MM.1S (cell line): Measurements from ENCODE around the gene PIGC.

Experiments
- DNase-seq: peaks from one replicate; pipeline ENCODE4 v3.0.0-alpha.2; 2015
- H2AFZ ChIP-seq: fragments of 300-600 bp; sonication (generic); 2 replicates; pipeline ENCODE4 v1.6.0; 2016; ENCODE audit warnings: antibody characterized with exemption, low read length
- H3F3A ChIP-seq: fragments of 300-600 bp; sonication (generic); 2 replicates; pipeline ENCODE4 v1.6.1; 2016; ENCODE audit warnings: mild to moderate bottlenecking, antibody characterized with exemption, low read length, moderate library complexity, mixed read lengths; ENCODE audit not compliant: insufficient read depth
- H3K27ac ChIP-seq: fragments of 300-600 bp; sonication (generic); 2 replicates; pipeline ENCODE4 v1.5.1; 2016; ENCODE audit warnings: mild to moderate bottlenecking, low read length
- H3K27me3 ChIP-seq: fragments of 300-600 bp; sonication (generic); replicated peaks from 2 replicates; pipeline ENCODE4 v1.6.0; 2016; ENCODE audit warnings: low read length; ENCODE audit not compliant: insufficient read depth
- H3K36me3 ChIP-seq: fragments of 300-600 bp; sonication (generic); replicated peaks from 2 replicates; pipeline ENCODE4 v1.6.1; 2016; ENCODE audit warnings: mild to moderate bottlenecking, low read length, mixed read lengths; ENCODE audit not compliant: insufficient read depth
- H3K4me1 ChIP-seq: fragments of 300-600 bp; sonication (generic); 2 replicates; pipeline ENCODE4 v1.6.1; 2016; ENCODE audit warnings: low read length, mixed read lengths
- H3K4me2 ChIP-seq: fragments of 300-600 bp; sonication (generic); 2 replicates; pipeline ENCODE4 v1.6.0; 2016; ENCODE audit warnings: low read depth, low read length
- H3K4me3 ChIP-seq: fragments of 300-600 bp; sonication (generic); 2 replicates; pipeline ENCODE4 v1.5.1; 2016; ENCODE audit warnings: low read length, mixed read lengths
- H3K79me2 ChIP-seq: fragments of 300-600 bp; sonication (generic); 2 replicates; pipeline ENCODE4 v1.6.1; 2016; ENCODE audit warnings: mixed run types, low read length, mixed read lengths
- H3K9ac ChIP-seq: fragments of 300-600 bp; sonication (generic); 2 replicates; pipeline ENCODE4 v1.6.1; 2016; ENCODE audit warnings: low read length, mixed read lengths
- H3K9me2 ChIP-seq: fragments of 300-600 bp; sonication (generic); replicated peaks from 2 replicates; pipeline ENCODE4 v1.6.1; 2016; ENCODE audit warnings: mild to moderate bottlenecking, low read length, mixed read lengths; ENCODE audit not compliant: insufficient read depth
- H3K9me3 ChIP-seq: fragments of 300-600 bp; sonication (generic); replicated peaks from 2 replicates; pipeline ENCODE4 v1.6.1; 2016; ENCODE audit warnings: mild to moderate bottlenecking, low read length, mixed read lengths; ENCODE audit not compliant: insufficient read depth
- H4K20me1 ChIP-seq: fragments of 300-600 bp; sonication (generic); 2 replicates; pipeline ENCODE4 v1.6.1; 2016; ENCODE audit warnings: mild to moderate bottlenecking, low read length, moderate library complexity, mixed read lengths; ENCODE audit not compliant: insufficient read depth
- CTCF ChIP-seq: fragments of 300-600 bp; sonication (generic); IDR thresholded peaks from 2 replicates; pipeline ENCODE4 v1.5.1; 2016; ENCODE audit warnings: antibody characterized with exemption, low read length, mixed read lengths
- EZH2 ChIP-seq: fragments of 300-600 bp; sonication (generic); optimal IDR thresholded peaks from 2 replicates; pipeline ENCODE3; 2017; ENCODE audit warnings: low read depth, mild to moderate bottlenecking, antibody characterized with exemption, low read length, mixed read lengths
- EZH2phosphoT487 ChIP-seq: fragments of 300-600 bp; sonication (generic); IDR thresholded peaks from 2 replicates; pipeline ENCODE4 v1.6.1; 2018; ENCODE audit warnings: antibody characterized with exemption, low read length

Gene PIGC

GRCh38 chr1:172397221-172397620, 46.6 kb downstream of the PIGC start:
- no peak for DNase-seq
- Histone ChIP-seq H3K4me2 (no peak overlapping the region), H3K27ac (no peak overlapping the region), H2AFZ (no peak overlapping the region), H3K79me2 (no peaks in the 10 kb centered on the region), H3K36me3 (no peaks in the 10 kb centered on the region), H3K9ac (no peak overlapping the region), H3K27me3 (peaks cover 64% of the 10 kb centered on the region), H3K4me3 (no peak overlapping the region), H3K9me3 (no peaks in the 10 kb centered on the region), H3K9me2 (no peaks in the 10 kb centered on the region), H3F3A (peaks cover 7% of the 10 kb centered on the region), H4K20me1 (0 out of 2 replicates have a peak, but pooled peaks cover 3% of the 10 kb centered on the region), H3K4me1 (peaks cover 12% of the 10 kb centered on the region)
- TF ChIP-seq EZH2phosphoT487 (no peak), CTCF (no peak), EZH2 (no peak)

- Histone ChIP-seq H3F3A (peaks cover 10% of the 10 kb centered on the region), H3K9me3 (no peaks in the 10 kb centered on the region), H3K9ac (no peak overlapping the region), H3K27ac (no peak overlapping the region), H3K36me3 (no peaks in the 10 kb centered on the region), H3K9me2 (no peaks in the 10 kb centered on the region), H4K20me1 (0 out of 2 replicates have a peak, but pooled peaks cover 3% of the 10 kb centered on the region), H3K4me3 (no peak overlapping the region), H3K79me2 (no peaks in the 10 kb centered on the region), H3K4me2 (no peak overlapping the region), H2AFZ (no peak overlapping the region), H3K4me1 (peaks cover 19% of the 10 kb centered on the region), H3K27me3 (peaks cover 76% of the 10 kb centered on the region)
- no peak for TF ChIP-seq EZH2phosphoT487
- no peak for TF ChIP-seq CTCF
- no peak for TF ChIP-seq EZH2
- no peak for DNase-seq
Observed at GRCh38 chr1:172395576-172395975, 48.3 kb downstream of the PIGC start.

GRCh38 chr1:172394811-172395210, 49.1 kb downstream of the PIGC start:
- TF ChIP-seq CTCF: no peak
- no peak for TF ChIP-seq EZH2
- no peak for TF ChIP-seq EZH2phosphoT487
- Histone ChIP-seq H3K9me2 (no peaks in the 10 kb centered on the region), H3F3A (peaks cover 10% of the 10 kb centered on the region), H3K27me3 (peaks cover 84% of the 10 kb centered on the region), H2AFZ (no peak overlapping the region), H3K27ac (no peak overlapping the region), H3K4me3 (no peak overlapping the region), H3K4me2 (peak overlapping the region; percentile 31; the same call in 1 of the 2 replicates), H3K79me2 (no peaks in the 10 kb centered on the region), H3K4me1 (peaks cover 25% of the 10 kb centered on the region), H4K20me1 (0 out of 2 replicates have a peak, but pooled peaks cover 3% of the 10 kb centered on the region), H3K36me3 (no peaks in the 10 kb centered on the region), H3K9me3 (no peaks in the 10 kb centered on the region), H3K9ac (no peak overlapping the region)
- DNase-seq: no peak
